Measurements from ENCODE around the gene DDX23. TPM values are rescaled to one million over a fixed set of nuclear protein-coding genes. Genes with fewer than 3 reads are reported as not detected.
"Not testable (repeated sequence)": the region's sequence is repeated elsewhere in the genome, so short reads cannot be mapped to it uniquely, and the experiment has no call there.

Gene DDX23
- polyA plus RNA-seq, 1 donor from 2014 or later, result 51.8 TPM

- H3K36me3 Mint-ChIP-seq, result no peaks in the 10 kb centered on the region
- H3K4me3 Mint-ChIP-seq, result no peak overlapping the region
- peaks cover 0 to 1% (median 0%) of the 10 kb centered on the region in 3 donors for H3K4me1 Mint-ChIP-seq
- H3K27ac Mint-ChIP-seq, result no peak overlapping the region
- no peaks in the 10 kb centered on the region for H3K9me3 Mint-ChIP-seq
- H3K27me3 Mint-ChIP-seq, result no peaks in the 10 kb centered on the region
Observed at GRCh38 chr12:48873096-48873495, 21.1 kb upstream of the DDX23 start.

GRCh38 chr12:48869191-48869590, 17.2 kb upstream of the DDX23 start:
- H3K4me1 Mint-ChIP-seq, result peaks cover 17 to 21% (median 17%) of the 10 kb centered on the region in 3 donors
- peaks cover 6% of the 10 kb centered on the region for H3K27me3 Mint-ChIP-seq
- no peak overlapping the region for H3K27ac Mint-ChIP-seq
- no peaks in the 10 kb centered on the region for H3K9me3 Mint-ChIP-seq
- H3K4me3 Mint-ChIP-seq, result no peak overlapping the region
- H3K36me3 Mint-ChIP-seq, result no peaks in the 10 kb centered on the region

GRCh38 chr12:48868451-48868850, 16.5 kb upstream of the DDX23 start:
- Mint-ChIP-seq H3K27me3 (peaks cover 12% of the 10 kb centered on the region), H3K4me3 (no peak overlapping the region), H3K4me1 (peaks cover 17 to 25% (median 18%) of the 10 kb centered on the region in 3 donors), H3K27ac (no peak overlapping the region), H3K36me3 (no peaks in the 10 kb centered on the region), H3K9me3 (no peaks in the 10 kb centered on the region)

- Mint-ChIP-seq H3K36me3 (peaks cover 5% of the 10 kb centered on the region), H3K27me3 (peaks cover 13% of the 10 kb centered on the region), H3K27ac (peak overlapping the region; percentile 52 to 94 (median 91)), H3K4me3 (peak overlapping the region; percentile 90 to 97 (median 93)), H3K4me1 (peaks cover 17 to 24% (median 18%) of the 10 kb centered on the region in 3 donors), H3K9me3 (no peaks in the 10 kb centered on the region)
Observed at GRCh38 chr12:48866052-48866711, 14.2 kb upstream of the DDX23 start.

GRCh38 chr12:48865281-48866051, 13.5 kb upstream of the DDX23 start, which contains the start of gene RND1:
RND1 (minus strand) TSS chr12:48865870; CDS start chr12:48865767, 103 bp downstream.
- Mint-ChIP-seq H3K27ac (peak within 1 kb of the TSS; percentile 52 to 94 (median 91)), H3K36me3 (peaks cover 8% of the 10 kb centered on the region), H3K4me1 (peaks cover 17 to 24% (median 18%) of the 10 kb centered on the region in 3 donors), H3K9me3 (no peaks in the 10 kb centered on the region), H3K4me3 (peak within 1 kb of the TSS; percentile 90 to 97 (median 93)), H3K27me3 (peaks cover 13% of the 10 kb centered on the region)

GRCh38 chr12:48863291-48863690, 11.3 kb upstream of the DDX23 start:
- Mint-ChIP-seq H3K4me1 (peaks cover 17 to 24% (median 19%) of the 10 kb centered on the region in 3 donors), H3K4me3 (peak overlapping the region in 1 of 4 donors; percentile 39), H3K27ac (no peak overlapping the region), H3K9me3 (no peaks in the 10 kb centered on the region), H3K27me3 (peaks cover 13% of the 10 kb centered on the region), H3K36me3 (peaks cover 8% of the 10 kb centered on the region)

- H3K4me1 Mint-ChIP-seq, result peaks cover 17 to 25% (median 21%) of the 10 kb centered on the region in 3 donors
- H3K4me3 Mint-ChIP-seq, result peak overlapping the region in 1 of 4 donors; percentile 12
- H3K27ac Mint-ChIP-seq, result no peak overlapping the region
- peaks cover 13% of the 10 kb centered on the region for H3K27me3 Mint-ChIP-seq
- H3K36me3 Mint-ChIP-seq, result peaks cover 8% of the 10 kb centered on the region
- H3K9me3 Mint-ChIP-seq, result no peaks in the 10 kb centered on the region
Observed at GRCh38 chr12:48862760-48863159, 10.8 kb upstream of the DDX23 start.

- Mint-ChIP-seq H3K27ac (peak overlapping the region in 2 of 3 donors; percentile 28 to 45), H3K9me3 (no peaks in the 10 kb centered on the region), H3K27me3 (peaks cover 13% of the 10 kb centered on the region), H3K36me3 (peaks cover 8% of the 10 kb centered on the region), H3K4me3 (peak overlapping the region in 1 of 4 donors; percentile 39), H3K4me1 (peaks cover 16 to 25% (median 19%) of the 10 kb centered on the region in 3 donors)
Observed at GRCh38 chr12:48861111-48861510, 9.1 kb upstream of the DDX23 start.

- not testable (repeated sequence) for H3K9me3 Mint-ChIP-seq, H3K27ac Mint-ChIP-seq, H3K4me3 Mint-ChIP-seq, H3K36me3 Mint-ChIP-seq
- H3K4me1 Mint-ChIP-seq, result peaks cover 11 to 18% (median 15%) of the 10 kb centered on the region in 3 donors
- H3K27me3 Mint-ChIP-seq, result peaks cover 13% of the 10 kb centered on the region
Observed at GRCh38 chr12:48860236-48860635, 8.3 kb upstream of the DDX23 start.

GRCh38 chr12:48859607-48860006, 7.6 kb upstream of the DDX23 start:
- peaks cover 11% of the 10 kb centered on the region for H3K27me3 Mint-ChIP-seq
- H3K27ac Mint-ChIP-seq, result no peak overlapping the region
- H3K4me1 Mint-ChIP-seq, result peaks cover 4 to 11% (median 9%) of the 10 kb centered on the region in 3 donors
- H3K9me3 Mint-ChIP-seq, result no peaks in the 10 kb centered on the region
- no peak overlapping the region for H3K4me3 Mint-ChIP-seq
- H3K36me3 Mint-ChIP-seq, result peaks cover 8% of the 10 kb centered on the region

- Mint-ChIP-seq H3K27ac (no peak overlapping the region), H3K36me3 (peaks cover 8% of the 10 kb centered on the region), H3K4me3 (peak overlapping the region in 2 of 4 donors; percentile 58 to 67), H3K27me3 (peaks cover 1% of the 10 kb centered on the region), H3K4me1 (peaks cover 4 to 7% (median 6%) of the 10 kb centered on the region in 3 donors), H3K9me3 (no peaks in the 10 kb centered on the region)
Observed at GRCh38 chr12:48858043-48858442, 6.1 kb upstream of the DDX23 start.

- H3K9me3 Mint-ChIP-seq, result no peaks in the 10 kb centered on the region
- H3K4me3 Mint-ChIP-seq, result peak overlapping the region in 2 of 4 donors; percentile 58 to 67
- H3K4me1 Mint-ChIP-seq, result peaks cover 7 to 11% (median 11%) of the 10 kb centered on the region in 3 donors
- H3K27ac Mint-ChIP-seq, result peak overlapping the region in 1 of 3 donors; percentile 67
- peaks cover 8% of the 10 kb centered on the region for H3K36me3 Mint-ChIP-seq
- H3K27me3 Mint-ChIP-seq, result peaks cover 1% of the 10 kb centered on the region
Observed at GRCh38 chr12:48857278-48857994, 5.5 kb upstream of the DDX23 start.

- Mint-ChIP-seq H3K4me3 (no peak overlapping the region), H3K27ac (no peak overlapping the region), H3K27me3 (no peaks in the 10 kb centered on the region)
Observed at GRCh38 chr12:48856379-48856778, 4.4 kb upstream of the DDX23 start.

GRCh38 chr12:48854932-48855331, 3.0 kb upstream of the DDX23 start:
- peak overlapping the region in 1 of 4 donors; percentile 50 for H3K4me3 Mint-ChIP-seq
- not testable (repeated sequence) for H3K36me3 Mint-ChIP-seq, H3K27me3 Mint-ChIP-seq, H3K9me3 Mint-ChIP-seq, H3K27ac Mint-ChIP-seq
- peaks cover 23 to 30% (median 24%) of the 10 kb centered on the region in 3 donors for H3K4me1 Mint-ChIP-seq

More at GRCh38 chr12:48856379-48856778, 4.4 kb upstream of the DDX23 start:
- Mint-ChIP-seq H3K36me3 (peaks cover 3% of the 10 kb centered on the region), H3K9me3 (no peaks in the 10 kb centered on the region), H3K4me1 (peaks cover 11 to 15% (median 13%) of the 10 kb centered on the region in 3 donors)

GRCh38 chr12:48854488-48854887, 2.5 kb upstream of the DDX23 start:
- peaks cover 26 to 33% (median 27%) of the 10 kb centered on the region in 3 donors for H3K4me1 Mint-ChIP-seq
- no peaks in the 10 kb centered on the region for H3K9me3 Mint-ChIP-seq
- no peak overlapping the region for H3K27ac Mint-ChIP-seq
- H3K36me3 Mint-ChIP-seq, result no peaks in the 10 kb centered on the region
- H3K27me3 Mint-ChIP-seq, result no peaks in the 10 kb centered on the region
- H3K4me3 Mint-ChIP-seq, result peak overlapping the region in 1 of 4 donors; percentile 50

All from IgD-negative memory B cell (primary cell).